Glomerular visceral epithelial cell (primary cell): ENCODE data around the gene ZIC5.

Source experiments
- DNase-seq: peaks from one replicate; pipeline ENCODE4 v3.0.0-alpha.2; 2016; ENCODE audit errors: extremely low spot score

Gene ZIC5

DNA sequence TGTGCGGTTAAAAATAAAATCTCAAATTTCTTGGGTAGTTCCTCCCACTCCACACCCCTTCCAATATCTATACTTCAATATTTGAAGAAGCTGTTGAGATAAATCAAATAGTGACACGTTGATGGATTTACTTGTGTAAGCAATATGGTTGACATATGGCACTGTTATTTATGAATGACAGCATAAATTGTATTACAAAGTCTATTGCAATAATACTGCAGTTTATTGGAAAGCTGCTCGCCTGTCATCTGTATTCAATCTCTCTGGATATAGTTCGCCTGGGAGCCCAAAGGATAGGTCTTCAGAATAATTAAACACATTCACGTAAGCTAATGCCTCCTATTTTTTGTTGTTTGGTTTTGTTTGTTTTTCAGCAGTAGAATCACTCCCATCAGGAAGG is 5.0 kb upstream of the ZIC5 start:
- no peak for DNase-seq

DNA sequence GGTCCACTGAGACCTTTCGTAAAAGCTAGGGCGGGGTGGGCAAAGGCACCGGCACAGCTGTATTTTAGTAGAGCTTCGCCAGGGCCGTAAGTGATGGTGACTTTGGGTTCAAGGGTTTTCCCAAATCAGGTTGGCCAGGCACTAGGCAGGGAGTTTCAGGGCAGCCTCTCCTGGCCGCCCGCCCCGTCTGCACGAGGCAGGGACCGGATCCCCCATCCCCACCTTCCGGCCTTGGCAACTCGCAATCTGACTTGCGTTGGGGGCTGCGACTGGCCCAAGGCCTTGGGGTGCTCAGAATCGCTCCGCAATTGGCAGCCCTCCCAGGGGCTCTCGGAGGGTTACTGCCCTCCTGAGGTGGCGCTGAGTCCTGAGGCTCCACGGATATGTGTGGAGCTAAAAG is 4.1 kb upstream of the ZIC5 start:
- no peak for DNase-seq

DNA sequence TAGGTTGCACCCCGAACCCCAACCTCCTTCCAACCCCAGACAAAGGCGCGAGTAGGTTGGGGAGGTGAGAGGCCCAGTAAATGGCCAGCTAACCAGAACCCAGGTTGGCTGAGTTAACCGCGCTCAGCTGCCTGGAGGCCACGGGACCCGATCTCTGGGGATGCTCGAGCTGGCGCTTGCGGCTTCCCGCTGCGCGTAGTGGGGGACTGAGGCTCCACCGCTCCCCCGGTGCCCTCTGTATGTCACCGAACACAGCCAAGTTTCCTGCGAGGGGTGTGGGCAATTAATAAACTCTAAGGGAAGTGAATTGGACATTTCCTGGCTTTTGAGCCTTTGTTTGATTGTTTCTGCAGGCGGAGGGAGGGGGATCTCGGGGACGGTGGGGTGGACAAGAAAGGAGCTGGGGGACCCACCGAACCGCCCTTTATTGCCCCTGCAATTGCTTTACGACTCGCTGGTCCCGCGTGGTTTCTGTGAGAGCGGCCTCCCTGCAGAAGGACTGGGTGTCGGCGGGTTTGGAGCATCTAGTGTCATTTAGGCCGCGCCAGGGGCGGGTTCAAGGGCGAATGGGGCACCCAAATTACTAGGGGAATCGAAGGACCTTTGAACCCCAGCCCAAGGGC is 3.5 kb upstream of the ZIC5 start:
- no peak for DNase-seq

DNA sequence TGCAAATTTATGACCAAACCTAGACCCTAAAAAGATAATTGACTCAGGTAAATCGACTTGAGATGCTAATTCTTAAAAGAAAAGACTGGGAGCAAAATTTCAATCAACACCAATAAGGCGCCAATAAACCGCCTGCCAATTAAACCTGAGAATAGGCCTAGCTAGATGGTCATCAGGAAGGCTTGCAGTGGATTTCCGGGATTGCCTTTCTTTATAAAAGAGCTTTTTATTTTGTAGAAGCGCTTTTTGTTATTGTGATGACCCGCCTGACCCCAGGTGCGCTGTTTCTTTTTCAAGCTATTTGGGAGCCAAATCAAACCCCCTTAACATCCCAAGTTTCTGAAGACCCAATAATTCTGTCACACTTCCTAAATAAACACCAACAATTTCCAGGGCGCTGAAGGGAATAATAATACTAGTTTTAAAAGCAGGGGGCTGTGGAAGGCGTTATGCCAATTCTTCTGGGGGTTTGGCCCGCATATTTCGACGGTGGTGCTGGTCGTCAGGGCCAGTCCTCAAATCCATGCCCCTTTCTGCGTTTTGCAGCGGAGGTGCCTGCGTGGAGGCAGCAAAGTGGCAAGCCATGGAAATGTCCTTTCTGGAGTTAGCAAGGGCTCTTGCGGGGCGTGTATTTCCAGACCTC is 2.9 kb upstream of the ZIC5 start:
- no peak for DNase-seq

DNA sequence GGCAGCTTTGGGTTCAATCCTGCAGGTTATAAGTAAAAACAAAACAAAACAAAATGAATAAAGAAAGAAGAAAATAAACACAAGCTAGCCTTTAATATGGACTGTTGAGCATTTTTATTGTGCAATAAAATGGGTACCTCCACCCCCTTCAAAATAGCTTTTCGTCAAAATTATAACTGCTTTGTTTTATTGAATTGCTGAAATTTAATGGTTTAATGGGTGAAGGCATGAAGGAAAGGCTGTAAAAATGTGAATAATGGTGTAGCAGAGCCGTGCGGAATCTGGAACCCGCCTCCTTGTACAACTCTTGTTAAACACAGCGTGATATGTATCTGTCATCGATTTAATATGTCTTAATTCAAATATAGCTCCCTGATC is 2.2 kb upstream of the ZIC5 start:
- DNase-seq, result no peak

DNA sequence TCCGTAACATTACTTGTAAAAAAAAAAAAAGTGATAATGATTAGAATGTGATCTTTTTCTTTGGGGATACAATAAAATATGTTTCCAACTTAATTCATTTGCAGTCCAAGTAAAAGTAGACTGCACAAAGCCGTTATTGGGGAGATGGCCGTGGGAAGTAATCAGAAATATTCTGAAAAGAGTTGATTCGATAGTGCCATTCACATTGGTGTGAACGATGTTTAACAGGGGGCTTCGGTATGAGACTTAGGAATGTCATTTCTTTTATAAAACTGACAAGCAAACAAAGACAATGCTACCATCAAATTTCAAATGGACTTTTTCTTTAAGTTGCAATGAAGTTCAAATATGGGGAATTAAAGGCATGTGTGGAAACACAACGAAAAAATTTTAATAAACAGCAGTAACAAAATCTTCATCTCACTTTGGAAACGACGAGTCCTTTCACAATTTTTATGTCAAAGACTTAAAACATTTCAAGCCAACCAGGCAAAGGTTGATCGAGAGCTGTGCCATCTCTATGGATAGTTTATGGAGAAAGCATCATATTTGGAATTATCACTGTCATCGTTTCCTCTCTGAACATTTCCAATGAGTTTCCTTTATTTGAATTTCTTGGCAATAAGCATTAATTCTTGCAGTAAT is 1.7 kb upstream of the ZIC5 start:
- DNase-seq, result no peak

DNA sequence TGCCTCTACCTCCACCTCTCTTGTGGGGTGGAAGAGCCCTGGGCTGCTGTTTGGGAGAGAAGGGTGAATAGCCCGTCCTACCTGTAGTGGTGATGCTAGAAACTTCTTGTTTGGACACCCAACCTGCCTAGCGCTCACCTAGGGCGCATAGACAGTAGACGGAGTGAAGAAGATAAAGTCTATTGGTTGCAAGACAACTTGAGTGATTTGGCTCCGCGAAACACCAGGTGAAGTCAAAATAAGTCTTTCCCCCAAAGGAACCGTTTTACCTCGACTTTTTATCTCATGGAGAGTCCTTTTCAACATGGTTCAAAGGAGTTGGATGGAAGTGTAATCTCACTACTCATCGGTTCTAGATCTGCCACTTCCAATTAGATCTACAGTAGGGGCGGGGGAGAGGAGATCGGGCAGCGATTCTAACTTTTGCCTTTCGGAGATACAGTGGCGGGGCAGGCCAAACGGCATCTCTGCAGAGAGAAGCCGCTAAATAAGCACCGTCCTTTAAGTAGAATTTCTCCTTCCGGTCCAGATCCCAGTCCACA is 694 bp upstream of the ZIC5 start:
- DNase-seq, result no peak

DNA sequence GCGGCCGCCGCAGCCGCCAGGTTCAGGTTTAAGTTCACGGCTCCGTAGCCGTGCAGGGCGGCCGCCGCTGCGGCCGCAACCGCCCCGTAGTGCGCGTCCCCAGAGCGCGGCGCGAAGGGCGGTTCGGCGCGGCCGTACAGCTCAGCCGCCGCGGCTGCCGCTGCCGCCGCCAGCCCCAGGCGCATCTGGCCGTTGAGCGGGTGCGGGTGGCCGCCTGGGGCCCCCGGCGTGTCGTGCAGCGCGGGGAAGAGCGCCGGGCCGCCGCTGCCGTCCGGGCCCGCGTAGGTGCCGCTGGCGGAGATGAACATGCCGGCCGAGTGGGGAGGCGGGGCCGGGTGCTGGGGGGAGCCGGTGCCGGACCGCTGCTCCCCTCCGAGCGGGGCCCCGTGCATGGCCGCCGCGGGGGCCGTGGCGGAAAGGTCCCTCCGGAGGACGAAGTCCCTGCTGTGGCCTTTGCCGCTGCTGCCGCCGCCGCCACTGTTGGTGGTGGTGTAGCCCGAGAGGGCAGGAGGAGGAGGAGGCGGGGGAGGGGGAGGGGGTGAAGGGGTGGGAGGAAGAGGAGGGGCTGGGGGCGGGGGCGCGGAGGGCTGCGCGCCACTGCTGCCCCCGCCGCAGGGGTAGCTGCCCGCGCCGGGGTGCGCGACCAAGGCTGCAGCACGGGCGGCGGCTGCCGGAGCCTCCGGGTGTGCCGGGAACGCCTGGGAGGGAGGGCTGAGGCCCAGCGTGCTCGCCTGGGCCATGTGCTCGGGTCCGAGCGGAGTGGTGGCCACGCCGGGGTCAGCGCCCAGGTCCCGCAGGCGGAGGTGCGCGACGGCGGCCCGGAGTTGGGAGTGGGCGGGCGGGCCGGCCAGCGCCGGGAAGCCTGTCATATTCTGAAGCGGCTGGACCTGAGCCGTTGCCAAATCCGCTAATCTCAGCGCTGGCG is 654 bp downstream of the ZIC5 start:
- no peak for DNase-seq

DNA sequence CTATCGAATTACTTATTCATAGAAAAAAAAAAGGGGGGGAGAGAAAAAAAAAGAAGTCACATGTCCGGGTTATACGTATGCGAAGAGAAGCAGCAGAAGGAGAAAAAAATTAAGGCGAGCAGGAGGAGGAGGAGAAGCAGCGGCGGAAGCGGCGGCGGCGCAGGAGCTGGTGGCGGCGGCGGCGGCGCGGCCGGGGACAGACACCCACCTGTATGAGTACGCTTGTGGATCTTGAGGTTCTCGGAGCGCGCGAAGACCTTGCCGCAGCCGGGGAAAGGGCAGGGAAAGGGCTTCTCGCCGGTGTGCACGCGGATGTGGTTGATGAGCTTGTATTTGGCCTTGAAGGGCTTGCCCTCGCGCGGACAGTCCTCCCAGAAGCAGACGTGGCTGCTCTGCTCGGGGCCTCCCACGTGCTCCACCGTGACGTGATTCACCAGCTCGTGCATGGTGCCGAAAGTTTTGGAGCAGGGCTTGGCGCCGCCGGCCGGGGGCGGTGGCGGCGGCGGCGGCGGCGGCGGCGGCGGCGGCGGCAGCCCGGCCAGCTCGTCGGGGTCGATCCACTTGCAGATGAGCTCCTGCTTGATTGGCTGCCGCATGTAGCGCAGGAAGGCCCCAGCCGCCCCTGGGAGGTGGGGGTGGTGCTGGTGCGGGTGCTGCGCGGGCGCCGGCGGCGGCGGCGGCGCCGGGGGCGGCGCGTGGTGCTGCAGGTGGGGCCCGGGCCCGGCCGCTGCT is 1.5 kb downstream of the ZIC5 start:
- DNase-seq, result peak; percentile 30

DNA sequence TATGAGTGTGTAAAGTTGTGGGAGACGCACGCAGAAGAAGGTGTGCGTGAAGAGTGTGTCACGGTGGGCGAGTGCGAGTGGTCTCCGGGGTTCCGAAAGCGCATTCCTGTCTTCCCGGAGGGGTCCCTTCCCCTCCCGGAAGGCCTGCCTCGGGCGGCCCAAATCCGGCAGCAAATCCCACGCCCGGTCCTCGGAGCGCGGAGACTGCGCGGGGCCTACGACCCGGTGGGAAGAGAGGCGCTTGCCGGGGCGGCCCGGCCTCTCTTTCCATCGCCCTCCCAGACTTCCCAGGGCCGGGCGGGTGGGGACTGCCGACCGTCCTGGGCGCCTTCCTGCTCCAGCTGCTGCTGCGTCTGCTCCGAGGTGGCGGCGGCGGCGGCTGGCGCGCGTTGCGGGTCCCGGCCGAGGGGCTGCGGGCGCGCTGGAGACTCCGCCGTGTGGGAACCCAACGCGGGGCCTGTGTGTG is 2.1 kb downstream of the ZIC5 start:
- DNase-seq, result no peak

DNA sequence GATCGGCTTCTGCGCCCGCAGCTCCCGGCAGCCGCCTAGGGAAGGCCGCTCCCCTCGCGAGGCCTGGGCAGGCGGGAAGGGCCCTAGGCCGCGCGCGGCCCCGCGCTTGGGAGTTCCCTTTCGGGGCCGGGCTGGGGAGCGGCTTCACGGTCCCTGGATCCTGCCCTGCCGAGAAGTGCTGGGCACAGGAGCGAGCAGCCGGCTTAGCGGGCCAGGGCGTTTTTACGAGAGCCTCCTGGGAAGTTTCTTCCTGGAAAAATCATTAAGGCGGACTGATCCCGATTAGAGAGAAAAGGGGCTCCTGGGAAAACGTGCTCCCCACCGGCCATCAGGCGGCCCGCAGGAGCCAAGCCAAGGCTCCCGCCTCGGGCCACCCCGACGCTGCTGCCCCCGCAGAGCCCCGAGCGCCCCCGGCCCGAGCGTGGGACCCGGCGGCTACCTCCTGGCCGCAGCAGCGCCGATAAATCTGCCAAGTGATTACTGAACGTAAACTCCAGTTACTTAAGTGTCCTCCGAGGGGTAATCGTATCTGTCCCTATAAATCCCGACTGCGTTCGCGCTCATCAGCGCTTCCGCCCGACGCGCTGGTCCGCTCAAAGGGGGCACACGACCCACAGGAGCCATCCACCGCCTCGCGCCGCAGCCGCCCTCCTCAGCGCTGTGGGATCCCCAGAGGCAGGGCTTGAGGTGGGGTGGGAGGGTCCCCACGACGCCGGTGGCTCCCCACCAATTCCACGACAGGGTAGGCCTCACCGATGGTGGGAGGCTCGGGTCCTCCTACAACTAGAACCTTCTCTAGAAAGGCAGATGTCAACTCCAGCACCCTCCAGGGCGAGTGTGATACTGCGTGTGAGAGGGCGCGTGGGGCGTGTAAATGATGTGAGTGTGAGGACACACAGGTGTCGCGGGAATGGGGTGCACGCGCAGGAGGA is 2.8 kb downstream of the ZIC5 start:
- DNase-seq, result no peak

DNA sequence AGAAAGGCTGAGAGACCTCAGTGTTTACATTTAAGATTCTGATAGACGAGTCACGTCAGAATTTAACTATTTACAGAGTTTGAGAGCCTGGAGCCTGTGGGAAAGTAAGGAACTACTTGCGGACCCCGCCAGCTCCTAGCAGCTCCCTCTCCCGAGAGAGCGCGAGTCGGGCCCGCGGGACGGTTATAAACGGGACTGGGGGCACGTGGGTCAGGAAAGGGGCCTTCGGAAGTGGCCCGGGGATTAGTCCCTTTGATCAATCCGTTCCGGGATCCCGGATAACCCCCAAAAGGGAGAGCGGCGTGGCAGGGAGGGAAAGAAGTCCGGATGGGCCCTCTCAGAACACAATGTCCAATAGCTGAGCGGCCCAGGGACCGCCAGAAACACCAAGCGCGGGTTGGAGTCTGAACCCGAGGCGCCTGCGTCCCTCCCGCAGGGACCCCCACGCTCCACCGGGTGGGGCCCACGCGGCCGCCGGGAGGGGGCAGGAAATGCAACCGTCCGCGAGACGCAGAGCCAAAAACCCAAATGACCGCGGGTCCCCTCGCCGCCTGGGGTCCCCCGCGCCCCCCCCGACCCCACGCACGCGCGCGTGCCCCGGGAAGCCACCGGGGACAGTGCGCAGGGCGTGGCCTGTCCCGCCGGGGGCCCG is 3.6 kb downstream of the ZIC5 start:
- no peak for DNase-seq

DNA sequence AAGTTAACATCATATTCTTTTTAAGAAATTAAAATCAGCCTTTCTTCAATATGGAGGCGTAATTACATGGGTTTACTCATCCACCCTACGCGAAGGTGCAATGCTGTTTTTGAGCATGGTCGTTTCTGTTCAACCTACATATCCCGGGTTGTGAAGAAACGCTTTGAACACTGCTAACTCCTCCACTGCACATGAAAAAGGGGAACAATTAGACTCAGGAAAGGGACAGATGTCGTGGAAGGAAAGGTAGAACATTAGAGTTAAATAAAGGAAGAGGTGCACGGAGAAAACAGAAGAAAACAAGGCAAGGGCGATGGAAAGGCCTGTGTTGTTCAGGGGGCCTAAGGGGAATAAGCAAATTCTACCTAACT is 4.1 kb downstream of the ZIC5 start:
- no peak for DNase-seq

DNA sequence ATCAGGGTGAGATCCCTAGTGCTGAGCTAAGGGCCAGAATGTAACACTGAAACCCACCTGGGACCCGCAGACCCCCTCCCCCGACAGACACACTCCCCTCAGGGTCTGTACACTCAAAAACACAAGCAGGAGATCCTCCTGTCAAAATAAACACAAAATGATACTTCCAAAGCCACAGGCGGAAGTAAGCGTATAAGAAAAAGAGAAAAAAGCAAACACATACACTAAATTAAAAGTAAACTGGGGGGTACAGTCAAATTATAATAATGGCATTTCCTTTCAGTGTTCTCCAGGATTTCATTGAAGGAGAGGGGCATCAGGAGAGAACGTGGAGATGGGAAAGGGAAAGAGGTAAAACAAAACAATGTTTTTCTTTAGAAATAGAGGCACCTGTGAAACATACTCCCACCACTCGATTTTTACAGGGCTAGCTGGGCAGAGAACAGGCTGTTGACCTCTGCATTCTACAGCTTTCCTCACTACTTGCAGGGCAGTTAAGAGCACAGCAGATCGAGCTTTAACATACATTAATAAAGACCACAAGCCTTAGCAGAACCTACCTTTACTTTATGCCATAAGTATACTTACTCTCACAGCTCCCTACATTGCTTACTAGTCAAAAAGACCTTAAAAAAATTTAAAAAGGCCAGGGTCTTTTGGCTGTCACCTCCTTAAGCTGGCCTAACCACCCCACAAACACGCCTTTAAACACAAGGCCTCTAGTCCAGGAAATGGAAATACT is 5.3 kb downstream of the ZIC5 start:
- DNase-seq, result no peak

DNA sequence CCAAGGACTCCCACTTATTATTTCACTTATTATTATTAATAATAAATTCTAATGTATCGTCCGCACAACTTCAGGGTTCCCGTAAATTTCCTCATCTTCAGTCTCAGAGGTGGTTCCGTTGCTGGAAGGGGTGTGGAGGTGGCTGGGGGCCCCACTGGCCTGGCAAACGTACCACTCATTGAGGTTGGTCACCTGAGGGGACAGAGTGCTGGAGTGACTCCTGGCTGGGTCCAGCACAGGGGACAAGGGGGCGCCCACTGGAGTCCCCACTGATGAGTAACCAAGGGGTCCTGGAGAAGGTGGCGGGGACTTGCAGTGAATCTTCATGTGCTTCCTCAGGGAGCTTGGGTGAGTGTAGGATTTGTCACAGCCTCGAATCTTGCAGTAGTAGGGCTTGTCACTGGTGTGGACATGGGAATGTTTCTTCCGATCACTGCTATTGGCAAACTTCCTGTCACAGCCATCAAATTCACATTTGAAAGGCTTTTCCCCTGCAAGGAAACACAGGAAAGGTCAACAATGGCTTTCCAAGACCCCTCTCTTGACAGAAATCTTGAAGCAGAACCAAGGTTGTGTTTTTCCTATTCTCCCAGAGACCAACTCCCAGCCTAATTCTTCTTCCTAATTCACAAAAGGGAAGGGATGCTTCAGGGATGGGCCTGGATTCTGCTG is 6.1 kb downstream of the ZIC5 start:
- DNase-seq, result no peak

DNA sequence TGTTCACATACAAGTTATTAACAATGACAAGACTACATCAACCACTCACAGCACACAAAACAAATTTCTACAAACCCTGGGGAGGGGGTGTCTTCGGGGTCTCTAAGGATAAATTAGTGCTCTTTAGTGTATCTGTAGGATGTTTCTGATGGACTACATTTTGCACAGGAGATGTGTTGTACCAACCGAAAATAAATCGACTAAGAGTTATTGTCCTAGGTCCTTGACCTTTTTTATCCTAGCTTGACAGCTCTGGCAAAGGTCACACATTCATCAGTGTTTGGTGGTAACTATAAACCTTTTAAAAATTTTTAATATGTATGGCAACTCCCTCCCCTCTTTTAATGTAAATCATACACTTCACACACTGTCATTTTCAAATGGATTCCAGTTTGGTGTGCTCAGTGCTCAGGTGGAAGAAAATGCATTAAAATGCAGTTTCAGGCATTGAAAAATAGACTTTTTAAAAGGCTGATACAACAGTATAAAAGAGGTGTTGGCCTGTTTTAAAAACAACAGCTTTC is 7.7 kb downstream of the ZIC5 start:
- no peak for DNase-seq

DNA sequence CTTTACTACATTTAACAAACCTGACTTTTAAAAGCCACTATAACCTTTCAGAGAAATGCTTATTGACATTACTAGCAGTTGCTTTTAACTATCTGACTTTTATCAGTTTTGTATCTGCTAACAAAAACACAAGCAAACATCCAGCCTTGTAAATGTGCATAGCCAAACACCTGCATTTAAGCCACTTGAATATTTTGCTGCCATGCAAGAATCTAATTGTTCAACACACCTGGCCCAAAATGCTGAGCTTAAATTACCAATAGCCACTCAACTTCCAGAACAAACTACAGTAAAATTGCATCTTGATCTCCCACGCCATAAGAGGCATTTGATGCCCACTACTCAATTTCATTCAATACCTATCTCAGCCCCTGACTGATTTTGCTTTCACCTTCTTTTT is 9.3 kb downstream of the ZIC5 start:
- no peak for DNase-seq

DNA sequence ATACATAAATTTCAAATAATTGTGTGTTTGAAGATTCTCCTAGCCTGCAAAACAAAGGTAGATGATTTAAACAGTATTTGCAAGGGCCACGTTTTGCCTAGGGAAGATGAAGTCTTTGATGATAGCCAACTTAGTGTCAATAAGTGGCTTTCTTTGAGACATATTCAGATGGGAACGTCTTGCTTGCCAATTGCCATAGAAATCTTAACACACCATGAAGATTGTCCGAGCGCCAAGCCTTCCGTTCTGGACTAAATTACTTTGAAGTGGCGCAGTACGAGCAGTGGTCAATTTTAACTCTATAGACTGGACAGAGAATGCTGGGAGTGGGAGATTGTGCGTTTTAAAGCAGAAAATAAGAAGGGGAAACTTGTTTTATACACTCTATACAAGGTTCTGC is 9.9 kb downstream of the ZIC5 start:
- no peak for DNase-seq
